Loucy (cell line): ENCODE measurements around the gene GNAL.
"Not testable (repeated sequence)": the region's sequence is repeated elsewhere in the genome, so short reads cannot be mapped to it uniquely, and the experiment has no call there.

Source experiments
- H2AFZ ChIP-seq: fragments of 200-600 bp; sonication (generic); 2 replicates; pipeline ENCODE4 v1.6.0; 2016; ENCODE audit warnings: antibody characterized with exemption, mild to moderate bottlenecking, low read length, moderate library complexity
- H3F3A ChIP-seq: fragments of 200-600 bp; 2 replicates; pipeline ENCODE4 v1.6.0; 2016; ENCODE audit warnings: antibody characterized with exemption, low read depth, mild to moderate bottlenecking
- H3K27me3 ChIP-seq: fragments of 200-600 bp; sonication (generic); 2 replicates; pipeline ENCODE4 v1.6.1; 2014; ENCODE audit warnings: low read length, mild to moderate bottlenecking; ENCODE audit not compliant: insufficient read depth, poor library complexity, severe bottlenecking
- H3K36me3 ChIP-seq: fragments of 200-600 bp; sonication (generic); 2 replicates; pipeline ENCODE4 v1.6.1; 2016; ENCODE audit warnings: low read length; ENCODE audit not compliant: insufficient read depth
- H3K4me1 ChIP-seq: fragments of 200-600 bp; sonication (generic); 2 replicates; pipeline ENCODE4 v1.5.1; 2014; ENCODE audit warnings: low read length, mild to moderate bottlenecking; ENCODE audit not compliant: insufficient read depth, poor library complexity, severe bottlenecking
- H3K4me2 ChIP-seq: fragments of 200-600 bp; sonication (generic); 2 replicates; pipeline ENCODE4 v1.6.0; 2014; ENCODE audit warnings: antibody characterized with exemption, low read length, low read depth, mild to moderate bottlenecking; ENCODE audit not compliant: poor library complexity, severe bottlenecking
- H3K4me3 ChIP-seq: fragments of 200-600 bp; sonication (generic); 2 replicates; pipeline ENCODE4 v1.5.1; 2014; ENCODE audit warnings: low read length, mild to moderate bottlenecking, mixed read lengths; ENCODE audit not compliant: poor library complexity, severe bottlenecking
- H3K79me2 ChIP-seq: fragments of 200-600 bp; sonication (generic); 2 replicates; pipeline ENCODE4 v1.6.1; 2014; ENCODE audit warnings: low read length; ENCODE audit not compliant: insufficient read depth
- H3K9ac ChIP-seq: fragments of 200-600 bp; sonication (generic); 2 replicates; pipeline ENCODE4 v1.6.0; 2014; ENCODE audit warnings: mild to moderate bottlenecking, low read depth, low read length, moderate library complexity; ENCODE audit not compliant: poor library complexity, severe bottlenecking
- H3K9me2 ChIP-seq: fragments of 200-600 bp; sonication (generic); replicated peaks from 2 replicates; pipeline ENCODE4 v1.6.1; 2016; ENCODE audit warnings: low read depth, low read length, mixed read lengths
- H3K9me3 ChIP-seq: fragments of 200-600 bp; sonication (generic); 2 replicates; pipeline ENCODE4 v1.6.1; 2014; ENCODE audit warnings: mild to moderate bottlenecking, antibody characterized with exemption, low read length, low read depth; ENCODE audit not compliant: insufficient read depth
- H4K20me1 ChIP-seq: fragments of 200-600 bp; sonication (generic); 2 replicates; pipeline ENCODE4 v1.6.0; 2014; ENCODE audit warnings: antibody characterized with exemption, low read length, mild to moderate bottlenecking; ENCODE audit not compliant: insufficient read depth, poor library complexity, severe bottlenecking
- CTCF ChIP-seq: fragments of 200-600 bp; sonication (generic); conservative IDR thresholded peaks from 2 replicates; pipeline ENCODE4 v1.5.1; 2014; ENCODE audit warnings: mild to moderate bottlenecking, antibody characterized with exemption, low read length
- EZH2phosphoT487 ChIP-seq: fragments of 200-600 bp; IDR thresholded peaks from 2 replicates; pipeline ENCODE4 v1.6.1; 2018; ENCODE audit warnings: antibody characterized with exemption, mild to moderate bottlenecking, moderate library complexity, borderline replicate concordance

The GNAL gene

GRCh38 chr18:11850821-11851145 is 161.7 kb downstream of the GNAL start:
- Histone ChIP-seq H3K9ac (peak overlapping the region; percentile 84), H2AFZ (peak overlapping the region; percentile 97), H3K27me3 (no peaks in the 10 kb centered on the region), H3K4me3 (peak overlapping the region; percentile 82), H3K9me3 (no peaks in the 10 kb centered on the region), H3K4me1 (peaks cover 30% of the 10 kb centered on the region), H3K36me3 (no peaks in the 10 kb centered on the region), H3K9me2 (no peaks in the 10 kb centered on the region), H3K79me2 (peaks cover 32% of the 10 kb centered on the region), H4K20me1 (peaks cover 18% of the 10 kb centered on the region), H3K4me2 (peak overlapping the region; percentile 93), H3F3A (no peaks in the 10 kb centered on the region)
- TF ChIP-seq EZH2phosphoT487, result no peak
- TF ChIP-seq CTCF, result no peak

- Histone ChIP-seq H3F3A (no peaks in the 10 kb centered on the region), H3K36me3 (no peaks in the 10 kb centered on the region), H2AFZ (peak within 1 kb of the TSS; percentile 97), H3K9me2 (no peaks in the 10 kb centered on the region), H3K4me1 (peaks cover 30% of the 10 kb centered on the region), H3K4me3 (peak within 1 kb of the TSS; percentile 82), H3K9me3 (no peaks in the 10 kb centered on the region), H4K20me1 (peaks cover 18% of the 10 kb centered on the region), H3K79me2 (peaks cover 32% of the 10 kb centered on the region), H3K9ac (peak within 1 kb of the TSS; percentile 84), H3K4me2 (peak within 1 kb of the TSS; percentile 93), H3K27me3 (no peaks in the 10 kb centered on the region)
- no peak for TF ChIP-seq EZH2phosphoT487
- no peak for TF ChIP-seq CTCF
These were observed 162.2 kb downstream of the GNAL start, which contains the start of gene CHMP1B for GRCh38 chr18:11851146-11851805. Gene CHMP1B (plus strand): TSS chr18:11851413. CDS start chr18:11851512, 99 bp downstream.

- Histone ChIP-seq H3K9ac (peak overlapping the region; percentile 84), H2AFZ (peak overlapping the region; percentile 68), H3K4me3 (peak overlapping the region; percentile 82), H3F3A (no peaks in the 10 kb centered on the region), H3K27me3 (no peaks in the 10 kb centered on the region), H4K20me1 (peaks cover 18% of the 10 kb centered on the region), H3K4me2 (peak overlapping the region; percentile 92), H3K9me2 (no peaks in the 10 kb centered on the region), H3K4me1 (peaks cover 30% of the 10 kb centered on the region), H3K9me3 (no peaks in the 10 kb centered on the region), H3K79me2 (peaks cover 32% of the 10 kb centered on the region), H3K36me3 (no peaks in the 10 kb centered on the region)
- TF ChIP-seq EZH2phosphoT487 (no peak), CTCF (no peak)
These were observed 162.8 kb downstream of the GNAL start for GRCh38 chr18:11851806-11852337.

GRCh38 chr18:11854554-11854953 is 165.5 kb downstream of the GNAL start:
- not testable (repeated sequence) for H2AFZ ChIP-seq, H3K36me3 ChIP-seq, H3K9me3 ChIP-seq, H3K9ac ChIP-seq, H3F3A ChIP-seq, H3K27me3 ChIP-seq, H3K4me3 ChIP-seq, H3K9me2 ChIP-seq
- peak overlapping the region; percentile 92 for H3K4me2 ChIP-seq
- peaks cover 32% of the 10 kb centered on the region for H3K79me2 ChIP-seq
- peaks cover 18% of the 10 kb centered on the region for H4K20me1 ChIP-seq
- H3K4me1 ChIP-seq, result peaks cover 30% of the 10 kb centered on the region
